Erythroblast (primary cell): Measurements from ENCODE around the gene RNF121.

Experiments used
- GATA1 ChIP-seq: IDR thresholded peaks from 2 replicates; pipeline ENCODE4 v1.6.1; 2011; ENCODE audit warnings: low read depth, mild to moderate bottlenecking, control low read depth, low read length, moderate library complexity
- POLR2A ChIP-seq: IDR thresholded peaks from 2 replicates; pipeline ENCODE4 v1.6.1; 2011; ENCODE audit warnings: mild to moderate bottlenecking, low read length

DNA sequence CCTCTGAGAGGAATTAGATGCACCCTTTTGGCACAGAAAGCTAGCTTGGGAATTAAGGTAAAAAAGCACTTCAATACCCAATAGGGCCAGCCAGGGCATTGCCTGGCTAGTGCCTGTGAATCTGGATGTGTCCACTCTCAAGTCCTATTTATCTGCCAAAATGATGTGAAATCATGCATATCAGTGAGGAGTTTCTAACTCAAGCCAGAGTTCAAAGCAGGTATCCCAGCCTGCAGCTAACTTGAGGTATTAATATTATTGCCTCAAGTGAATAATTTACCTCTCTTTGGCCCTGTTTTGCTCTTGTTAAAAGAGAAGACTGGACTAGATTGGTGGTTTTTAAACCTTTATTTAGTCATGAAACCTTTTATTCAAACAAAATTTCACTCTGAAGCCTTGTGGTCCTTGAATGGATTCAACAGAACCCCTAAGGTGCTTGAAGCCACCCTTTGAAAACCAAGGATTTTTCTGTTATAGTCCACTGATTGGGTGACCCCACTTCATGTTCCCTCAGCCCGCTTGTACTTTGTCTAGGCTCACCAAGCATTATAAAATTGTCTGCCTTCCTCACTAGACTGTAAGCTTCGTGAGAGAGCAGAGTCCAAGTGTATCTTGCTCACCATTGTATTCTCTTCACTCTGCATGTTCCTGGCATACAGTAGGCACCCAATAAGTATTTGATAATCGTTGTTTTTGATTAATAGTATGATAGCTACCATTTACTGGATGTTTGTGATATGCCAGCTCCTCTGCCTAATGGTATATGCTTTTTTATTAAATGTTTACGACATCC, 4.5 kb downstream of the RNF121 start:
- no peak for TF ChIP-seq POLR2A
- TF ChIP-seq GATA1: no peak
